ENCODE data around the gene POLR3E.

Gene POLR3E

DNA sequence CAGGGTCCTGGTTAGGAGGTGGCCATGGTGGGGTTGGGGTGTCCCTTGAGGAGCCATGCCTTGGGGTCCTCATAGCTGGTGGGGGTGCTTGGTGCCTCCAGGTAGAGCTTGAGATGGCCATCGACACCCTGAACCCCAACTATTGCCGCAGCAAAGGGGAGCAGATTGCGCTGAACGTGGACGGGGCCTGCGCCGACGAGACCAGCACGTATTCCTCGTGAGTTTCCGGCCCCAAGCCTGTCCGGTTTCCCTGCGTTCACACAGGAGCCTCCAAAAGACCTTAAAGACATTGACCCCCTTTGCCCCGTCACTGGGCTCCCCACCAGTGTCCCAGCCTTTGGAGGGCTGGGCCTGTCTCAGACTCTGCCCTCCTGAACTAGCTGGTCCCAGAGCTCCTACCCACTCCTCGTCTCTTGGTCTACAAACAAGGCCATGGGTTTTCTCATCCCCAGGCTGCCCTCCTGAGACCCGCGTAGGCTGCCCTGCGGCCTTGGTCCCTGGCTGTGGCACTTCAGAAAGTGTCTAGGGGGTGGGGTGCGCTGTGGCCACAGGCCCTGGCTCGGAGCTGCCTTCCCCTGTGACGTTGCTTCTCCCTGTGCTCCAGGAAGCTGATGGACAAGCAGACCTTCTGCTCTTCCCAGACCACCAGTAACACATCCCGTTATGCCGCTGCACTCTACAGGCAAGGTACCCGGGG lies 11.8 kb downstream of the POLR3E start:
- no peak for DNase-seq (ENCODE audit: low read depth)
- TF ChIP-seq, protein P1, sequence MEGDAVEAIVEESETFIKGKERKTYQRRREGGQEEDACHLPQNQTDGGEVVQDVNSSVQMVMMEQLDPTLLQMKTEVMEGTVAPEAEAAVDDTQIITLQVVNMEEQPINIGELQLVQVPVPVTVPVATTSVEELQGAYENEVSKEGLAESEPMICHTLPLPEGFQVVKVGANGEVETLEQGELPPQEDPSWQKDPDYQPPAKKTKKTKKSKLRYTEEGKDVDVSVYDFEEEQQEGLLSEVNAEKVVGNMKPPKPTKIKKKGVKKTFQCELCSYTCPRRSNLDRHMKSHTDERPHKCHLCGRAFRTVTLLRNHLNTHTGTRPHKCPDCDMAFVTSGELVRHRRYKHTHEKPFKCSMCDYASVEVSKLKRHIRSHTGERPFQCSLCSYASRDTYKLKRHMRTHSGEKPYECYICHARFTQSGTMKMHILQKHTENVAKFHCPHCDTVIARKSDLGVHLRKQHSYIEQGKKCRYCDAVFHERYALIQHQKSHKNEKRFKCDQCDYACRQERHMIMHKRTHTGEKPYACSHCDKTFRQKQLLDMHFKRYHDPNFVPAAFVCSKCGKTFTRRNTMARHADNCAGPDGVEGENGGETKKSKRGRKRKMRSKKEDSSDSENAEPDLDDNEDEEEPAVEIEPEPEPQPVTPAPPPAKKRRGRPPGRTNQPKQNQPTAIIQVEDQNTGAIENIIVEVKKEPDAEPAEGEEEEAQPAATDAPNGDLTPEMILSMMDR (conservative IDR thresholded peaks at IDR 0.05; ENCODE audit: control insufficient read depth, insufficient read depth, low read depth, low read length) = no peak
- H3K4me3 ChIP-seq (ENCODE audit: control insufficient read depth, low read depth, low read length) = no peak overlapping the region

DNA sequence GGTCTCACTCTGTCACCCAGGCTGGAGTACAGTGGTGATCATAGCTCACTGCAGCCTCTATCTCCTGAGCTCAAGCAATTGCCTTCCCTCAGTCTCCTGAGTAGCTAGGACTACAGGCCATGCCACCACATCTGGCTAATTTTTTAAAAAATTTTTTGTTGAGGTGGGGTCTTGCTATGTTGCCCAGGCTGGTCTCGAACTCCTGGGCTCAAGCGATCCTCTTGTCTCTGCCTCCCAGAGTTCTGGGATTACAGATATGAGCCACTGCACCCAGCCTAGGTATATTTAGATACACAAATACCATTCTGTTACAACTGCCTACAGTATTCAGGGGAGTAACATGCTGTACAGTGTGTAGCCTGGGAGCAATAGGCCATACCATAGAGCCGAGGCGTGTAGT lies 14.3 kb downstream of the POLR3E start:
- no peak for DNase-seq (ENCODE audit: low read depth)
- no peak overlapping the region for H3K4me3 ChIP-seq (ENCODE audit: control insufficient read depth, low read depth, low read length)
- TF ChIP-seq, protein P1 (conservative IDR thresholded peaks at IDR 0.05; ENCODE audit: control insufficient read depth, insufficient read depth, low read depth, low read length) = no peak

DNA sequence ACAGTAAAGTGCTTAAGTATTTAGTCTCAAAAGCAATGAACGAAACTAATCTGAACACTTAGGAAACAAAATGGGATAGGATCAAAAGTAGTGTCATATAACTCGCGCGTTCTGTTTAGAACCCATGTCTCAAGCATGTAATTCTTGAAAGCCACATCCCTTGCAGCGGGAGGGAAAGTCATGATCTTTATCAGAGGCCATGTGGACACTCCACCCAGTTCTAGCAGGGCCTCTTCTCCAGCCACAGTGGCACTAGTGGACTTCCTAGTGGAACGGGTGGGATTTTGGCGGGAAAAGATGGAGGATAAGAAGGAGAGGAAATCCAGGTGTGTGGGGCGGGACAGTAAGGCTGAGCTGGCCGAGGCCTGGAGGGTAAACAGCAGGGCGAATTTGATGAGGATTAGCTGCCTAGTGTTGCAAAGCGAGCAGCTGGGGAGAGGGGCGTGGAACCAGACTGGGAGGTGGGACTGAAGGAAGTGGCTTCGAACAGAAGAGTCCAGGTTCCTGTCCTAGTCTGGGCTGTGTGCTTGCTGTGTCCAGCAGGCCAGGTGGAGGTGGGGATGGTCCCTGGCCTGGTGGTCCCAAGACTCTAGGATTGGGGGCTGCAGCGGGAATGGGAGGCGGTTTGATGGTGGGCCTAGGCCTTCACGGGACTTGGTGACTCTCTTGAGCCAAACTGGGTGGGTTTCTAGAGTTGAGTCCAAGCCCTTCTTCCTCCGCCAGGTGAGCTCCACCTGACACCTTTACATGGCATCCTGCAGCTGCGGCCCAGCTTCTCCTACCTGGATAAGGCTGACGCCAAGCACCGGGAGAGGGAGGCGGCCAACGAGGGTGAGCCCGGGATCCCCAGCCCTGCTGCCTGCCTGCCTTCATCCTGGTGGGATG lies 15.9 kb downstream of the POLR3E start:
- no peak for DNase-seq (ENCODE audit: low read depth)
- TF ChIP-seq, protein P1 (conservative IDR thresholded peaks at IDR 0.05; ENCODE audit: control insufficient read depth, insufficient read depth, low read depth, low read length) = no peak
- H3K4me3 ChIP-seq (ENCODE audit: control insufficient read depth, low read depth, low read length) = no peak overlapping the region

DNA sequence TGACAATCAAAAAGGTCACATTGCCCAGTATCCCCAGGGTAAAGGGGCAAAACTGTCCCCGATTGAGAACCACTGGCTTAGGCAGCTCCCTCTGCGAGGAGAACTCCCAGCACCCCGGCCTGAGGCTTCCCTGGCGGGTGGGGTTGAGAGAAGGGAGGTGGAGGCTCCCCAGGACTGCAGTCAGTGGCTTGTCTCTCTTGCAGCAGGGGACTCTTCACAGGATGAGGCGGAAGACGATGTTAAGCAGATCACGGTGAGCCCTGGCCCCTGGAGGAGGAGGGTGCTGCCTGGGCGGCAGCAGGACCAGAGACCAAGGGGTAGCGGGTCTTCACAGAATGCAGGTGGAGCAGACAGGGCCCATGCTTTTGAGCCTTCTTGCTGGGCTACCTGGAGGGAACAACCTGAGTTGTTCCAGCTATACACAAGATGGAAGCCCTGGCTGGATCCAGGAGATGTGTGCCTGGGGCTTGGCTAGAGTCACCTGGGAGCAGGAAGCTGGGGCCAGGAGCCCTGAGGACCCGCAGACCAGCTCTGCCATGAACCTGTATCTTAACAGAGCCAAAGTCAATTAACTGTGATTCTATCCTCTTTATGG lies 16.8 kb downstream of the POLR3E start:
- no peak for DNase-seq (ENCODE audit: low read depth)
- no peak overlapping the region for H3K4me3 ChIP-seq (ENCODE audit: control insufficient read depth, low read depth, low read length)
- TF ChIP-seq, protein P1 (conservative IDR thresholded peaks at IDR 0.05; ENCODE audit: control insufficient read depth, insufficient read depth, low read depth, low read length) = no peak

DNA sequence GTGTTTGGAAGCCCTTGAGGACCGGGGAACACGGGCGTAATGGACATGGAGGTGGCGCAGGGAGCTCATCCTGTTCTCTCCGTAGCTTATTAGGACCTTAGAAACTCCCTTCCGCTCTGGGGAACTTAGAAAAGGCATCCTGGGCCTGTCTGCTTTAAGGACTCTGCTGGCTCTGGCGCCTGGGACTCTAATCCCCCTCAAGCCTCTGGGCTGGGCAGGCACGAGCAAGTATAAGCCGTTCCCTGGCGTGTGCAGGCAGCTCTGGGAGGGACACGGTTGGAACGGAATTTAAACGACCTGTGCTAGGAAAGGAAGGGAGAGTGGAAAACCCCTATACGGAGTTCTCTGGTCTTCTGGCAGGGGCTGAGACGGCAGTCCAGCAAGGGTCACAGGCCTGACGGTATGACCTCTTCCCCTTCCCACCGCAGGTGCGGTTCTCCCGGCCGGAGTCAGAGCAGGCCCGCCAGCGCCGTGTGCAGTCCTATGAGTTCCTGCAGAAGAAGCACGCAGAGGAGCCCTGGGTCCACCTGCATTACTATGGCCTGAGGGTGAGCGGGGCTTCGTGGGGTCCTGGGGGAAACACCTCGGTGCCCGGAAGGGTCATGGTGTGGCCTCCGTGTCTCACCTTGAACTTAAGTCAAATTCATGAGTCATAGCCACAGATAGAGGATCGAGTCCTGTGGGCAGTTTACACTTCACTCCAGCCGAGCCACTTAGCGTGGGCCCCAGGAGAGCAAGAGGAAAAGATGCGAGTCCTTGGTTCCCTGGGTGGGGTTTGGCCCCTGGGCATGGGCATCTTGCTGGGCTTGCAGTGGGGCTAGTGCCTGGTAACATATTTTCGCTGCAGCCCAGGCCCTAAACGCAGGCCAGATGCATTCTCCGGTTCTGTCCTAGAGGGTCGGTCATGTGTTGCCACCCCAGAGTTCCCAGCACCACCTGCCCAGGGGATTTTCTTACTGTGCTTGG lies 17.7 kb downstream of the POLR3E start:
- TF ChIP-seq, protein P1 (conservative IDR thresholded peaks at IDR 0.05; ENCODE audit: control insufficient read depth, insufficient read depth, low read depth, low read length) = no peak
- DNase-seq (ENCODE audit: low read depth) = no peak
- no peak overlapping the region for H3K4me3 ChIP-seq (ENCODE audit: control insufficient read depth, low read depth, low read length)

DNA sequence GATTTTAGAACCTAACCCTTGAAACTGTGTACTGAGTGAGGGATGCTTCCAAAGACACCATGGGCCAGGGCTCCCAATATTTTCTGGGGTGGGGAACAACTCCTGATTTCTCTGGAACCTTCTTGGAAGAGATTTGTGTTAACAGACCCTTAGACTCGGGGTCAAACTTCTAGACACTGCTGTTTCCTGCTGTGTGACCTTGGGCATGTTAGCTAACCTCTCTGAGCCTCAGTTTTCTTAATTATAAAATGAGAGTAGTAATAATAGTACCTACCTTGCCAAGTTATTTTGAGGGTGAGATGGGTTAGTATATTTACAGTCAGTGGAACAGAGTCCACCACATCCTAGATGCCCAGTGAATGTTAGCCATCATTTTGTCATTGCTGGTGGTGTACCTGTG lies 18.8 kb downstream of the POLR3E start:
- DNase-seq (ENCODE audit: low read depth) = no peak
- H3K4me3 ChIP-seq (ENCODE audit: control insufficient read depth, low read depth, low read length) = no peak overlapping the region
- TF ChIP-seq, protein P1 (conservative IDR thresholded peaks at IDR 0.05; ENCODE audit: control insufficient read depth, insufficient read depth, low read depth, low read length) = no peak
